HPDE6-E6E7 (cell line): ENCODE data around the gene CLBA1.

Experiments
- DNase-seq: peaks from one replicate; pipeline ENCODE4 v3.0.0; 2011; ENCODE audit warnings: missing footprints; ENCODE audit errors: extremely low spot score

CLBA1 gene

GRCh38 chr14:104968541-104969401 lies 16.8 kb upstream of the CLBA1 start:
- DNase-seq: no peak

- DNase-seq: no peak
Measured at GRCh38 chr14:104969741-104970230, 15.8 kb upstream of the CLBA1 start.

- peak; percentile 78 for DNase-seq
Measured at GRCh38 chr14:104970231-104971068, 15.1 kb upstream of the CLBA1 start.

GRCh38 chr14:104971447-104972240 lies 13.9 kb upstream of the CLBA1 start:
- DNase-seq: no peak

- DNase-seq: peak; percentile 90
Measured at GRCh38 chr14:104972301-104973134, 13.1 kb upstream of the CLBA1 start.

GRCh38 chr14:104973135-104973384 lies 12.5 kb upstream of the CLBA1 start:
- DNase-seq: no peak

GRCh38 chr14:104973385-104974145 lies 12.0 kb upstream of the CLBA1 start:
- peak; percentile 91 for DNase-seq

- DNase-seq: no peak
Measured at GRCh38 chr14:104974146-104974541, 11.4 kb upstream of the CLBA1 start.

GRCh38 chr14:104974665-104975390 lies 10.8 kb upstream of the CLBA1 start:
- DNase-seq: no peak

- no peak for DNase-seq
Measured at GRCh38 chr14:104975481-104976197, 9.9 kb upstream of the CLBA1 start.

- DNase-seq: peak; percentile 71
Measured at GRCh38 chr14:104976198-104977007, 9.2 kb upstream of the CLBA1 start.

- no peak for DNase-seq
Measured at GRCh38 chr14:104977008-104977680, 8.4 kb upstream of the CLBA1 start.

- peak; percentile 74 for DNase-seq
Measured at GRCh38 chr14:104977681-104978653, 7.6 kb upstream of the CLBA1 start, which contains the start of gene AHNAK2. TSS of gene AHNAK2 (minus strand) at chr14:104978374. CDS start at chr14:104978237, 137 bp downstream.

GRCh38 chr14:104978746-104979691 lies 6.6 kb upstream of the CLBA1 start:
- DNase-seq: no peak
